Measurements from ENCODE around the gene CLMP. TPM values are rescaled to one million over a fixed set of nuclear protein-coding genes. Genes with fewer than 3 reads are reported as not detected.

CLMP gene
- total RNA-seq, 2 experiments from 2014 or later: 0.06 TPM; not detected in 1

DNA sequence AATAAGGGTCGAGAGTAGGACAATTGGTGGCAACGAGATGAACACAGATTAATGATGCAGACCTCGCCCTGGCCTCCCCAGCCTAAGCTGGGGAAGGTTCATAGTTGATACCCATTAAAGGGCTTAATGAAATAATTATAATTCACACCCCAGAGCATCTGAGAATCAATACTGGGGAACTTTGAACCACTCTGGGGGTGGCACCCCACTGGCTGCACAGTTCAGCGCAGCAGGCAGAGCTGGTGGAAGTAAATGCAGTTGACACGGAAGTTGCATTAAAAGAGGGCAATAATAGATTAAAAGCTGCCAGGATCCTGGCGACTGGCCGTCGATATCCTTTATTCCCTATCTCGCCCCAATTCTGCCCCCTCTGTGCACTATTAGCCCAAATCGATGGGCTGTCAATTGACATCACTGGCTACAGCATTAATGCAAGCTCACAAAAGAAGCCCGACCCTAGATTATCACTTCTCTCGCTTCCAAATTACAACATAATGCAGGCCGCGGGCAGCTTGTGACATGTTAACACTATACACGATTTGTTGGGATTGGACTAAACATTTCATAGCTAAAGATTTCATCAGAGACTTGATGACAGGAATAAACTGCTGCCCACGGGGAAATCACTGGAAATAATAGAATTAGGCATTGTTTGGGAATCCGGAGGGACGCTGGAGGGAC, 147.6 kb downstream of the CLMP start:
- Mint-ChIP-seq H3K4me3 (no peak overlapping the region), H3K27me3 (no peaks in the 10 kb centered on the region), H3K27ac (no peak overlapping the region), H3K4me1 (no peaks in the 10 kb centered on the region), H3K9me3 (no peaks in the 10 kb centered on the region), H3K36me3 (no peaks in the 10 kb centered on the region)
- no peak for DNase-seq

DNA sequence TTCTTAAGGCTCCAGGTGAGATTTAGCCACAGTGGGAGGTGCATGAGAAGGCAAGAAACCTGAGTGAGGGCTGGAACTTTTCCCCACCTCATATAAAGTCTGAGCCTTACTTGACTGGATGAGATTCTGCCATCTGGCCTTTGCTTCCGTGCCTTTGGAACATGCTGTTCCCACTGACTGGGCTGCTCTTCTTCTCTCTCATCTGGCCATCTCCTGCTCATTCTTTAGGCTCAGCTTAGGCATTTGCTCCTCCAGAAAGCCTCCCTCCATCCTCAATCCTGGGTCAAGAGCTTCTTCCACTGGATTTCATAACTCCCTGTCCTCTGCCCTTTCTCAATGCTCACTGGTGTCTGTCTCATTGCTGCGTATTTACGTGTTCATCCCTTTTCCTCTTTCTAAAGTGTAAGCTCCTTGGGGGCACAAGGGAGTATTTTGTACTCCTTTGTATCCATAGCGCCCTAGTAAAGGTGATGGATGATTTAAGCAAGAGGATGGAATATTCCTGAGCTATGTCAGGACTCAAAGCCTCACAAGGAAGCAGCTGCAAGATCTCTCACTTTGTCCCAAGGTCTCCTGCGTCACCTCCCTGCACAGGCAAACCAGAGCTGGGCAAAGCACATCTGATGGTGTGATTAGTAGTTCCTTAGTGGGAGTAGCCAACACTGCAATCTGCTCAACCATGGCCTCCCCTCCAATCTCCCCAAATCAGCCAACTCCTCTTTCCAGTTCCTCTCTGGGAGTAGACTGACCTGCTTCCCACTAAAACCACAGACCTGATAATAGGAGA, 148.4 kb downstream of the CLMP start:
- Mint-ChIP-seq H3K4me1 (no peaks in the 10 kb centered on the region), H3K9me3 (no peaks in the 10 kb centered on the region), H3K4me3 (no peak overlapping the region), H3K27ac (no peak overlapping the region), H3K27me3 (no peaks in the 10 kb centered on the region), H3K36me3 (no peaks in the 10 kb centered on the region)
- no peak for DNase-seq

DNA sequence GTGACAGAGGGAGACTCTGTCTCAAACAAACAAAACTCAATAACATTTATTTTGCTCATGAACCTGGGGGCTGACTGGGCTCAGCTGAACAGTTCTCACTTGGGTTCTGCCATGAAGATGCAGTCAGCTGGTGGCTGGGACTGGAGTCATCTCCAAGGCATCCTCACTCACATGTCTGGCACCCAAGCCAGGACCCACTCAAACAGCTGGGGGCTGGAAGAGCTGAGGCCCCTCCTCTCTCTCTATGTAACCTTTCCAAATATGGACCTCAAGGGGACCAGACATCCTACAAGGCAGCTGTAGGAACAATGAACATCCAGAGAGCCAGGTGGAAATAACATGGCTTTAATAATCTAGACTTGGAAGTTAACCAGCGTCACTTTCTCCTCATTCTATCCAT, 149.9 kb downstream of the CLMP start:
- Mint-ChIP-seq H3K27ac (no peak overlapping the region), H3K27me3 (no peaks in the 10 kb centered on the region), H3K4me1 (no peaks in the 10 kb centered on the region), H3K9me3 (no peaks in the 10 kb centered on the region), H3K36me3 (no peaks in the 10 kb centered on the region), H3K4me3 (no peak overlapping the region)
- no peak for DNase-seq

DNA sequence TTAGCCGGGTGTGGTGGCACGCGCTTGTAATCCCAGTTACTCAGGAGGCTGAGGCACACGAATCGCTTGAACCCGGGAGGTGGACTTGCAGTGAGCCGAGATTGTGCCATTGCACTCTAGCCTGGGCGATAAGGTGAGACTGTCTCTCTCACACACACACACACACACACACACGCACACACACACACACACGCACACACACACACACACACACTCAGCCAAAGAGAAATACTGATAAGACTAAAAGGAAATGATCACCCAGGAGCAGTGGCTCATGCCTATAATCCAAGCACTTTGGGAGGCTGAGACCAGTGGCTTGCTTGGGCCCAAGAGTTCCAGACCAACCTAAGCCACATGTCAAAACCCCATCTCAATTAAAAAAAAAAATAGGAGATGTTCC, 153.9 kb downstream of the CLMP start:
- H3K4me3 Mint-ChIP-seq: no peak overlapping the region
- no peak overlapping the region for H3K27ac Mint-ChIP-seq
- DNase-seq: no peak
- no peaks in the 10 kb centered on the region for H3K36me3 Mint-ChIP-seq
- H3K27me3 Mint-ChIP-seq: no peaks in the 10 kb centered on the region
- no peaks in the 10 kb centered on the region for H3K4me1 Mint-ChIP-seq
- H3K9me3 Mint-ChIP-seq: no peaks in the 10 kb centered on the region

DNA sequence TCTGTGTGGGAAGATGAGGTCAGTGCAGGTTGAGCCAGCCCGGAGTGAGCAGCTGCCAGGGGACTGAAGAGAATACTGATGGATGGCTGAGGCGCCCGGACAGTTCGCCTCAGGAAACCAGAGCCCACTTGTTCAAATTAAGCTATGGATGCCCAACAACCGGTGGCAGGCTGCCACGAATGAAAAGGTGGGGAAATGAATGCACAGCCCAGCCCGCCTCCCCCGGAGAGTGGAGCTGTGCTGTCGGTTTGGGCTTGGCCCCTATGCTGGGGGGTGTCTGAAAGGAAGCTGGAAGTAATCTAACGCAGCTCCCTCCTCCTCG, 155.0 kb downstream of the CLMP start:
- no peaks in the 10 kb centered on the region for H3K36me3 Mint-ChIP-seq
- no peak for DNase-seq
- H3K4me1 Mint-ChIP-seq: no peaks in the 10 kb centered on the region
- no peak overlapping the region for H3K27ac Mint-ChIP-seq
- H3K27me3 Mint-ChIP-seq: no peaks in the 10 kb centered on the region
- no peaks in the 10 kb centered on the region for H3K9me3 Mint-ChIP-seq
- no peak overlapping the region for H3K4me3 Mint-ChIP-seq

DNA sequence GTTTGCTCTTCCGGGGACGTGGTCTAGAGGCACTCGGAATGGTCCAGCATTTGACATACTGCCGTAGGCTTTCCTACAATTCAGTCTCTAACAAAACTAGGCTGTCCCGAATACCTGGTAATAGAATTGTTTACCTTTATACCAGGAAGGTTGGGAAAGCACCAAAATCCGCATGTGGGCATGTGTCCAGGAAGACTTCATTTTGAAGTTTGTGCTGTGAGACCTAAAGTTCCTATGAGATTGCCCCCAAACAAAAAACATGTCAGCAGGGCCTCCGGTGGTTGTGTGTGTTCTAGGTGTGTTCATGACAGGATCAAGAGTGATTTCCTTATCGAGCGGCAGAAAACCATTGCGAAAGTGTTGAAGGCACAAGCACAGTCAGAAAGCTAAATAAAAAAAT, 159.2 kb downstream of the CLMP start:
- H3K27ac Mint-ChIP-seq: no peak overlapping the region
- no peaks in the 10 kb centered on the region for H3K9me3 Mint-ChIP-seq
- H3K4me3 Mint-ChIP-seq: no peak overlapping the region
- DNase-seq: no peak
- no peaks in the 10 kb centered on the region for H3K36me3 Mint-ChIP-seq
- H3K4me1 Mint-ChIP-seq: no peaks in the 10 kb centered on the region
- H3K27me3 Mint-ChIP-seq: no peaks in the 10 kb centered on the region

DNA sequence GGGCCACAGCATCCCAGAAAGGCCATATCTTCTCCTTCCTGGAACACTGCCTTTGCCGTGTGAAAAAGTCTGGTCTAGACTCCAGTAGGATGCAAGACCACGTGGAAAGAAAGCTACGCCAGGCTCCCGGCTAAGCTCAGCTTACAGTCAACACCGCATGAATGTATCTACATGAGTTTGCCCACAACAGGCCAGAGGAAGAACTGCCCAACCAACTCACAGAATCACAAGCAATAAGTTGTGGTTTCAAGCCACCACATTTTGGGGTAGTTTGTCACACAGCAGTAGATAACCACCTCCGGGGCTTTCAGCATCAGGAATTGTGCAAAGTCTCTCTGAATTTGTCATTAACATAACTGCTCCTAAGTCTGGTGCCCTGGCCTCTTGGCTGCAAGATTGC, 160.5 kb downstream of the CLMP start:
- Mint-ChIP-seq H3K36me3 (no peaks in the 10 kb centered on the region), H3K4me1 (no peaks in the 10 kb centered on the region), H3K27ac (no peak overlapping the region), H3K9me3 (no peaks in the 10 kb centered on the region), H3K4me3 (no peak overlapping the region), H3K27me3 (no peaks in the 10 kb centered on the region)
- DNase-seq: no peak

DNA sequence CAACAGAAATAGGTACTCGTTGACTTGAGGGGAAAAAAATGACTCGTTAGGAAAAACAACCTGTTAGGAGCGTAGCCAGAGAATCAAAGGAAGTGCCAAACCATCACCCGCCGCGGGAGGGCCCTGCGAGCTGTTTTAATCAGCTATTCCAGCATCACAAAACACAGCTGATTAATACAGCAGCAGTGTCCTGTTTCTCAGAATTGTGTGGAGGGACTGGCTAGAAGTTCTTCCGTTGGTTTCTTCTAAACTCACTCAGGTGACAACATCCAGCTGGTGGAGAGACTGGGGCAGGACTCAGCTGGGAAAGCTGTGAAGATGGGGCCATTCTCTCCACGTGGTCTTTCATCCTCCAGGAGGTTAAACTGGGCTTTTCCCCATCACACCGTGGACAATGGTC, 161.2 kb downstream of the CLMP start:
- DNase-seq: no peak
- no peak overlapping the region for H3K4me3 Mint-ChIP-seq

DNA sequence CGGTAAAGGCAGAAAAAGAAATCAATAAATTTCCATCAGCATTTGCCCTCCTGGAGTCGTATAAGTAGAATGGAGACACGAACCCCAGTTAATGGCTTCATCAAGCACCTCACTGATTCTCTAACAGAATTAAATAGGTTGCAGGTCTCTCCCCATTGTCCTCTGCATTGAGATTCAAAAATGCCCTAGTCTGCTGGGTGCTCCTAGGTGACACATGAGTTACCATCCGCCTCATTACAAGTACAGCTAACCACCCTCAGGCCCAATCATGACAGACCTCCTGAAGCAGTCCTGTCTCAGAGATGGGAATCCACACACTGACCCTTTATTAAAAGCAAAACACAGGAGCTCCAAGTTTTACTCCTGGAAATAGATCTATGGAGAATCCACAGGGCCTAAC, 164.5 kb downstream of the CLMP start:
- Mint-ChIP-seq H3K27me3 (no peaks in the 10 kb centered on the region), H3K27ac (no peak overlapping the region), H3K9me3 (no peaks in the 10 kb centered on the region), H3K4me3 (no peak overlapping the region), H3K36me3 (no peaks in the 10 kb centered on the region), H3K4me1 (no peaks in the 10 kb centered on the region)
- DNase-seq: no peak

More for the DNA sequence above, 161.2 kb downstream of the CLMP start:
- H3K27ac Mint-ChIP-seq: no peak overlapping the region
- no peaks in the 10 kb centered on the region for H3K27me3 Mint-ChIP-seq
- no peaks in the 10 kb centered on the region for H3K36me3 Mint-ChIP-seq
- H3K9me3 Mint-ChIP-seq: no peaks in the 10 kb centered on the region
- H3K4me1 Mint-ChIP-seq: no peaks in the 10 kb centered on the region

DNA sequence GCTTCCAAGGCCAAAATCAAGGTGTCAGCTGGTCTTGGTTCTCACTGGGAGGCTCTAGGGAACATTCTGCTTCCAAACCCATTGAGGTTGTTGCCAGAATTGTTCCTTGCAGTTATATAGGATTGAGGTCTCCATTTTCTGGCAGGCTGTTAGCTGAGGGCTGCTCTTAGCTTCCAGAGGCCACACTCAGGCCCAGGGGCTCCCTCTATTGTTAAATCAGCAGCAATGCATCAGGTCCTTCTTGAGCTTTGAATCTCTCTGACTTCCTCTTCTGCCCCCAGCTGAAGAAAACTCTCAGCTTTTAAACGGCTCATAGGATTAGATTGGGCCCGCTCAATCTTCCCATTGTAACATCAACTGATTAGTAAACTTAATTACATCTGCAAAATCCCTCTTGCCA, 174.1 kb downstream of the CLMP start:
- Mint-ChIP-seq H3K36me3 (no peaks in the 10 kb centered on the region), H3K9me3 (no peaks in the 10 kb centered on the region), H3K27me3 (peaks cover 4% of the 10 kb centered on the region), H3K4me3 (no peak overlapping the region), H3K4me1 (peaks cover 11% of the 10 kb centered on the region), H3K27ac (no peak overlapping the region)
- peak; percentile 22 for DNase-seq

Other genes with a start within 250 kb of the CLMP start
- not detected for gene BSX, start 213.4 kb downstream of the CLMP start, total RNA-seq
- gene HSPA8, start 133.1 kb downstream of the CLMP start, total RNA-seq: 1,000 to 10,000 TPM; 3,149 to 3,177 TPM
- 10 to 100 TPM; 20.3 to 20.6 TPM for gene GRAMD1B, start 235.0 kb upstream of the CLMP start, total RNA-seq